ENCODE results near the gene SLC7A7.
"Not testable (repeated sequence)": the region's sequence is repeated elsewhere in the genome, so short reads cannot be mapped to it uniquely, and the experiment has no call there.

Gene SLC7A7

GRCh38 chr14:22739423-22739822 lies 75.8 kb downstream of the SLC7A7 start:
- Histone ChIP-seq H3K18ac (ENCODE audit: low read length) (no peak overlapping the region), H2AFZ (ENCODE audit: low read length) (no peak overlapping the region), H3K4me3 (ENCODE audit: low read length in 2 of 2) (no peak overlapping the region), H3K36me3 (replicated peaks in 1 of 2; ENCODE audit: control insufficient read depth in 2 of 2, insufficient read depth in 2 of 2, low read length in 2 of 2) (no peaks in the 10 kb centered on the region), H3K9ac (ENCODE audit: low read depth, low read length, poor library complexity) (no peak overlapping the region), H2BK12ac (ENCODE audit: low read length) (no peak overlapping the region), H3K4me2 (ENCODE audit: insufficient read depth, low read length, poor library complexity, severe bottlenecking) (no peak overlapping the region), H4K91ac (ENCODE audit: low read depth, low read length, poor library complexity) (no peak overlapping the region), H3K27me3 (ENCODE audit: control insufficient read depth in 3 of 3, insufficient read depth in 3 of 3, low read depth in 1 of 3, low read length in 3 of 3) (no peaks in the 10 kb centered on the region), H3K4me1 (ENCODE audit: control insufficient read depth in 2 of 2, insufficient read depth in 1 of 2, low read depth in 1 of 2, low read length in 2 of 2) (no peaks in the 10 kb centered on the region), H3K14ac (ENCODE audit: low read length) (no peak overlapping the region), H3K9me3 (replicated peaks in 1 of 2; ENCODE audit: control insufficient read depth in 2 of 2, insufficient read depth in 1 of 2, low read depth in 1 of 2, low read length in 2 of 2) (no peaks in the 10 kb centered on the region), H3K23ac (ENCODE audit: low read depth, low read length, poor library complexity) (no peak overlapping the region), H3K4ac (ENCODE audit: low read length) (no peak overlapping the region), H2BK15ac (ENCODE audit: low read length) (no peak overlapping the region), H2BK5ac (ENCODE audit: low read length) (no peak overlapping the region), H2BK120ac (ENCODE audit: low read depth, low read length) (no peak overlapping the region), H3K79me1 (ENCODE audit: low read depth, low read length) (no peaks in the 10 kb centered on the region), H4K8ac (ENCODE audit: low read depth, low read length) (no peak overlapping the region), H2AK5ac (ENCODE audit: low read depth, low read length) (no peak overlapping the region), H3K27ac (replicated peaks; ENCODE audit: low read length) (no peak overlapping the region)
- no peak for DNase-seq (ENCODE audit: low spot score)
- WGBS, 2 donors (ENCODE audit: extremely low coverage in 2 of 2, insufficient read length in 2 of 2, insufficient replicate concordance in 1 of 2): no CpG with 5 or more reads among the region's 1 CpG

GRCh38 chr14:22737052-22737451 lies 78.2 kb downstream of the SLC7A7 start:
- H4K8ac ChIP-seq (ENCODE audit: low read depth, low read length): no peak overlapping the region

GRCh38 chr14:22736384-22736783 lies 78.9 kb downstream of the SLC7A7 start:
- not testable (repeated sequence) for H3K36me3 ChIP-seq (replicated peaks in 1 of 2; ENCODE audit: control insufficient read depth in 2 of 2, insufficient read depth in 2 of 2, low read length in 2 of 2); H4K91ac ChIP-seq (ENCODE audit: low read depth, low read length, poor library complexity); H3K79me1 ChIP-seq (ENCODE audit: low read depth, low read length); H3K9ac ChIP-seq (ENCODE audit: low read depth, low read length, poor library complexity); H3K4ac ChIP-seq (ENCODE audit: low read length); H3K9me3 ChIP-seq (replicated peaks in 1 of 2; ENCODE audit: control insufficient read depth in 2 of 2, insufficient read depth in 1 of 2, low read depth in 1 of 2, low read length in 2 of 2); H2BK12ac ChIP-seq (ENCODE audit: low read length); H3K23ac ChIP-seq (ENCODE audit: low read depth, low read length, poor library complexity); H3K18ac ChIP-seq (ENCODE audit: low read length); H3K4me3 ChIP-seq (ENCODE audit: low read length in 2 of 2); H2AK5ac ChIP-seq (ENCODE audit: low read depth, low read length); H2AFZ ChIP-seq (ENCODE audit: low read length); H3K14ac ChIP-seq (ENCODE audit: low read length); H3K27me3 ChIP-seq (ENCODE audit: control insufficient read depth in 3 of 3, insufficient read depth in 3 of 3, low read depth in 1 of 3, low read length in 3 of 3); H3K4me2 ChIP-seq (ENCODE audit: insufficient read depth, low read length, poor library complexity, severe bottlenecking); H3K4me1 ChIP-seq (ENCODE audit: control insufficient read depth in 2 of 2, insufficient read depth in 1 of 2, low read depth in 1 of 2, low read length in 2 of 2); DNase-seq (ENCODE audit: low spot score); H2BK5ac ChIP-seq (ENCODE audit: low read length); H4K8ac ChIP-seq (ENCODE audit: low read depth, low read length); H2BK15ac ChIP-seq (ENCODE audit: low read length); H3K27ac ChIP-seq (replicated peaks; ENCODE audit: low read length); H2BK120ac ChIP-seq (ENCODE audit: low read depth, low read length)
- no CpG with 5 or more reads among the region's 14 CpGs for WGBS, 2 donors (ENCODE audit: extremely low coverage in 2 of 2, insufficient read length in 2 of 2, insufficient replicate concordance in 1 of 2)

More at GRCh38 chr14:22737052-22737451, 78.2 kb downstream of the SLC7A7 start:
- H3K23ac ChIP-seq (ENCODE audit: low read depth, low read length, poor library complexity): no peak overlapping the region
- H2BK12ac ChIP-seq (ENCODE audit: low read length): no peak overlapping the region
- H3K4me2 ChIP-seq (ENCODE audit: insufficient read depth, low read length, poor library complexity, severe bottlenecking): no peak overlapping the region
- no peak overlapping the region for H3K18ac ChIP-seq (ENCODE audit: low read length)
- no peak overlapping the region for H2BK5ac ChIP-seq (ENCODE audit: low read length)
- no peak overlapping the region for H2AK5ac ChIP-seq (ENCODE audit: low read depth, low read length)
- no peak overlapping the region for H3K4me3 ChIP-seq (ENCODE audit: low read length in 2 of 2)
- H4K91ac ChIP-seq (ENCODE audit: low read depth, low read length, poor library complexity): no peak overlapping the region
- H2BK15ac ChIP-seq (ENCODE audit: low read length): no peak overlapping the region
- no peaks in the 10 kb centered on the region for H3K36me3 ChIP-seq (replicated peaks in 1 of 2; ENCODE audit: control insufficient read depth in 2 of 2, insufficient read depth in 2 of 2, low read length in 2 of 2)
- no CpG with 5 or more reads among the region's 1 CpG for WGBS, 2 donors (ENCODE audit: extremely low coverage in 2 of 2, insufficient read length in 2 of 2, insufficient replicate concordance in 1 of 2)
- H3K79me1 ChIP-seq (ENCODE audit: low read depth, low read length): no peaks in the 10 kb centered on the region
- H2BK120ac ChIP-seq (ENCODE audit: low read depth, low read length): no peak overlapping the region
- H3K4me1 ChIP-seq (ENCODE audit: control insufficient read depth in 2 of 2, insufficient read depth in 1 of 2, low read depth in 1 of 2, low read length in 2 of 2): no peaks in the 10 kb centered on the region
- H3K9ac ChIP-seq (ENCODE audit: low read depth, low read length, poor library complexity): no peak overlapping the region
- peaks cover 0 to 5% (median 0%) of the 10 kb centered on the region in 3 experiments for H3K27me3 ChIP-seq (ENCODE audit: control insufficient read depth in 3 of 3, insufficient read depth in 3 of 3, low read depth in 1 of 3, low read length in 3 of 3)
- H3K14ac ChIP-seq (ENCODE audit: low read length): no peak overlapping the region
- H3K27ac ChIP-seq (replicated peaks; ENCODE audit: low read length): no peak overlapping the region
- no peaks in the 10 kb centered on the region for H3K9me3 ChIP-seq (replicated peaks in 1 of 2; ENCODE audit: control insufficient read depth in 2 of 2, insufficient read depth in 1 of 2, low read depth in 1 of 2, low read length in 2 of 2)
- no peak overlapping the region for H2AFZ ChIP-seq (ENCODE audit: low read length)
- no peak overlapping the region for H3K4ac ChIP-seq (ENCODE audit: low read length)
- DNase-seq (ENCODE audit: low spot score): no peak

GRCh38 chr14:22735096-22735495 lies 80.1 kb downstream of the SLC7A7 start:
- no peak overlapping the region for H2AK5ac ChIP-seq (ENCODE audit: low read depth, low read length)
- no CpG with 5 or more reads among the region's 2 CpGs for WGBS, 2 donors (ENCODE audit: extremely low coverage in 2 of 2, insufficient read length in 2 of 2, insufficient replicate concordance in 1 of 2)
- no peaks in the 10 kb centered on the region for H3K9me3 ChIP-seq (replicated peaks in 1 of 2; ENCODE audit: control insufficient read depth in 2 of 2, insufficient read depth in 1 of 2, low read depth in 1 of 2, low read length in 2 of 2)
- H2AFZ ChIP-seq (ENCODE audit: low read length): no peak overlapping the region
- H3K27ac ChIP-seq (replicated peaks; ENCODE audit: low read length): no peak overlapping the region
- no peak overlapping the region for H4K8ac ChIP-seq (ENCODE audit: low read depth, low read length)
- H3K18ac ChIP-seq (ENCODE audit: low read length): no peak overlapping the region
- H3K4ac ChIP-seq (ENCODE audit: low read length): no peak overlapping the region
- no peak overlapping the region for H3K4me2 ChIP-seq (ENCODE audit: insufficient read depth, low read length, poor library complexity, severe bottlenecking)
- H3K14ac ChIP-seq (ENCODE audit: low read length): no peak overlapping the region
- peaks cover 0 to 18% (median 0%) of the 10 kb centered on the region in 3 experiments for H3K27me3 ChIP-seq (ENCODE audit: control insufficient read depth in 3 of 3, insufficient read depth in 3 of 3, low read depth in 1 of 3, low read length in 3 of 3)
- H3K4me3 ChIP-seq (ENCODE audit: low read length in 2 of 2): no peak overlapping the region
- no peaks in the 10 kb centered on the region for H3K4me1 ChIP-seq (ENCODE audit: control insufficient read depth in 2 of 2, insufficient read depth in 1 of 2, low read depth in 1 of 2, low read length in 2 of 2)
- H3K9ac ChIP-seq (ENCODE audit: low read depth, low read length, poor library complexity): no peak overlapping the region
- H2BK120ac ChIP-seq (ENCODE audit: low read depth, low read length): no peak overlapping the region
- H3K79me1 ChIP-seq (ENCODE audit: low read depth, low read length): no peaks in the 10 kb centered on the region
- no peak overlapping the region for H2BK12ac ChIP-seq (ENCODE audit: low read length)
- no peak overlapping the region for H3K23ac ChIP-seq (ENCODE audit: low read depth, low read length, poor library complexity)
- no peak overlapping the region for H2BK15ac ChIP-seq (ENCODE audit: low read length)
- no peak overlapping the region for H2BK5ac ChIP-seq (ENCODE audit: low read length)
- H3K36me3 ChIP-seq (replicated peaks in 1 of 2; ENCODE audit: control insufficient read depth in 2 of 2, insufficient read depth in 2 of 2, low read length in 2 of 2): no peaks in the 10 kb centered on the region
- DNase-seq (ENCODE audit: low spot score): no peak
- no peak overlapping the region for H4K91ac ChIP-seq (ENCODE audit: low read depth, low read length, poor library complexity)
